ENCODE data around the gene CDC34. TPM values are rescaled to one million over a fixed set of nuclear protein-coding genes. Genes with fewer than 3 reads are reported as not detected.

The CDC34 gene
- total RNA-seq, 2 experiments from 2014 or later, result 38.5 to 43.4 TPM

DNA sequence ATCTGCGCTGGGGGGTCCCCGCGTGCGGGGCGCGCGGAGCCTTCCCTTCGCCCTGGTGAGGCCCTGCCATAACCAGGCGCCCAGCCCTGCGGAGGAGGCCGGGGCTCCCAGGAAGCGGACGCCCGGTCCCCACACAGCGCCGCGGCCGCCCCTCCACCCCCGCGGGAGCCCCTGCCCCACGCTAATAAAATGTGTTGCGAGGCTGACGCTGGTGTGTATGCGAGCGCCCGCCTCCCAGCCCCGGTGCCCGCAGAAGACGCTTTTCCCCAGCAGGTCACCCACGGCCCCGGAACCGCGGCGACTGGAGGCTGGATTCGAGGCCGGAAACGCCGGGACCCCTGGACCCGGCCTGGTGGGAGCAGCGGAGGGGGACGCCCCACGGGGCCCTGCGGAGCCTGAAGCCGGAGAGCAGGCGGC is 12.1 kb upstream of the CDC34 start:
- H3K27ac ChIP-seq (ENCODE audit: low read depth in 1 of 2, low read length in 2 of 2), result no peak overlapping the region
- intact Hi-C loops (cut with DNase I, micrococcal nuclease), result loop anchor here in 1 of 2 experiments (1.0 kb wide), 1 partner anchor 12 kb away; the partner anchor contains the start of gene CDC34
- peaks cover 5% of the 10 kb centered on the region for H3K4me1 Mint-ChIP-seq (ENCODE audit: low read depth)
- ChIA-PET CTCF (interaction anchor here (0.6 to 1.4 kb wide), 5 partner anchors 9 to 52 kb away, joined by 3 to 13 read pairs (median 4); partner anchors contain the start of gene CDC34), POLR2A (interaction anchor here (1.0 to 4.3 kb wide), 2 partner anchors 9 to 12 kb away, joined by 5 to 35 read pairs; partner anchors contain the start of gene CDC34)
- H3K9me3 ChIP-seq (ENCODE audit: control insufficient read depth in 1 of 2, insufficient read depth in 1 of 2, low read length in 2 of 2), result no peaks in the 10 kb centered on the region
- H3K27ac Mint-ChIP-seq, result no peak overlapping the region
- no peaks in the 10 kb centered on the region for H3K27me3 ChIP-seq (ENCODE audit: control insufficient read depth in 1 of 2, insufficient read depth in 2 of 2, low read length in 2 of 2)
- H3K4me3 ChIP-seq (ENCODE audit: low read length), result no peak overlapping the region
- no peaks in the 10 kb centered on the region for H3K36me3 ChIP-seq (ENCODE audit: insufficient read depth, low read length)
- DNase-seq, result no peak
- TF ChIP-seq, protein P1, sequence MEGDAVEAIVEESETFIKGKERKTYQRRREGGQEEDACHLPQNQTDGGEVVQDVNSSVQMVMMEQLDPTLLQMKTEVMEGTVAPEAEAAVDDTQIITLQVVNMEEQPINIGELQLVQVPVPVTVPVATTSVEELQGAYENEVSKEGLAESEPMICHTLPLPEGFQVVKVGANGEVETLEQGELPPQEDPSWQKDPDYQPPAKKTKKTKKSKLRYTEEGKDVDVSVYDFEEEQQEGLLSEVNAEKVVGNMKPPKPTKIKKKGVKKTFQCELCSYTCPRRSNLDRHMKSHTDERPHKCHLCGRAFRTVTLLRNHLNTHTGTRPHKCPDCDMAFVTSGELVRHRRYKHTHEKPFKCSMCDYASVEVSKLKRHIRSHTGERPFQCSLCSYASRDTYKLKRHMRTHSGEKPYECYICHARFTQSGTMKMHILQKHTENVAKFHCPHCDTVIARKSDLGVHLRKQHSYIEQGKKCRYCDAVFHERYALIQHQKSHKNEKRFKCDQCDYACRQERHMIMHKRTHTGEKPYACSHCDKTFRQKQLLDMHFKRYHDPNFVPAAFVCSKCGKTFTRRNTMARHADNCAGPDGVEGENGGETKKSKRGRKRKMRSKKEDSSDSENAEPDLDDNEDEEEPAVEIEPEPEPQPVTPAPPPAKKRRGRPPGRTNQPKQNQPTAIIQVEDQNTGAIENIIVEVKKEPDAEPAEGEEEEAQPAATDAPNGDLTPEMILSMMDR (IDR thresholded peaks at IDR 0.05), result no peak
- no peak overlapping the region for H3K4me3 Mint-ChIP-seq
- ATAC-seq (ENCODE audit: poor library complexity), result no peak
- no peaks in the 10 kb centered on the region for H3K9me3 Mint-ChIP-seq
- no peaks in the 10 kb centered on the region for H3K27me3 Mint-ChIP-seq
- no peaks in the 10 kb centered on the region for H3K36me3 Mint-ChIP-seq (ENCODE audit: low read depth)
- H3K4me1 ChIP-seq (ENCODE audit: insufficient read depth, low read length), result peaks cover 24% of the 10 kb centered on the region

DNA sequence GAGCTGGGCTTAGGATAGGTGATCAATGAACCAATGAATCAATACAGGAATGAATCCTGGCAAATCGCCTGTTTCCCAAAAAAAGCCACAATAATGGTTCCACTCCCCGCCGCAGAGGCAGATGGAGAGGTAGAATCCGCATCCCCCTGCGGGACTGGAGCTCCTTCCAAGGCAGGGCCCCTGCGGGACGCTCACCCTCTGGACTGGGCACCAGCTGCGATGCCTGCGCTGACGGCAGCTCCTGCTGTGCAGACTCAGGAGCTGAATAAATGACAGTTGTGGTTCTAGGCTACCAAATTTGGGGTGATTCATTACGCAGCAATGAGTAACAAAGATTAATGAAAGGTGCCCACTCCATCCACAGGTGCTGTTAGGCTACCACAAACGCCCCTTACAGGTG is 8.8 kb upstream of the CDC34 start:
- H3K9me3 ChIP-seq (ENCODE audit: control insufficient read depth in 1 of 2, insufficient read depth in 1 of 2, low read length in 2 of 2), result no peaks in the 10 kb centered on the region
- no peak for ATAC-seq (ENCODE audit: poor library complexity)

DNA sequence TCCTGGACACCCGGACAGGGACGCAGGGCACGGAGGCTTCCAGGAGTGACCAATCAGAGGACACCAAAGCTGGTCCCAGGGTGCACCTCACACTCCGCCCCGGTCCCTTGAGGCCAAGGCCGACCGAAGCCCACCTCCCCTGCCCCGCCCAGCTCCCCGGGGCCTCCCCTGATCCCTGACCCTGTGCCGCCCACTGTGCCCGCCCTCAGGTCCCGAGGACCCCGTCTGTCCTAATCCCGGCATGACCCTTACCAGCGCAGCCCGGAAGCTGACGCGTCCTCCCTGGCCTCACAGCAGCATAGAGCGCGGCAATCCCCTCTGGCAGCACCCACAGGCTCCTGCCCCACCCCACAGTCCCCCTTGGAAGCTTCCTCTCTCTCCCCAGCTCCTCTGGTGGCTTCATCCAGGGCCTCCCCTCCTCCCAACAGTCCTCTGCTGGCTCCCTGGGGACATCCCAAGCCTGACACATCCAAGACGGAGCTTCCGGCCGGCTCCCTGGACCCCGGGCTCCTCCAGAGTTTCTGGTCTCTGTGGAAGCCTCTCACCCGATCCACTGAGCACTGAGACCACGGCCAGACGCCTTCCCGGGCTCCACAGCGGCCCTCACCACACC is 7.4 kb upstream of the CDC34 start:
- TF ChIP-seq, protein P1 (IDR thresholded peaks at IDR 0.05), result no peak
- peak; percentile 34 for ATAC-seq (ENCODE audit: poor library complexity)

More for the DNA sequence above, 8.8 kb upstream of the CDC34 start:
- Mint-ChIP-seq H3K4me1 (ENCODE audit: low read depth) (peaks cover 4% of the 10 kb centered on the region), H3K27ac (no peak overlapping the region), H3K4me3 (no peak overlapping the region), H3K36me3 (ENCODE audit: low read depth) (no peaks in the 10 kb centered on the region), H3K27me3 (no peaks in the 10 kb centered on the region), H3K9me3 (no peaks in the 10 kb centered on the region)
- TF ChIP-seq, protein P1 (IDR thresholded peaks at IDR 0.05), result no peak
- intact Hi-C loops (cut with DNase I, micrococcal nuclease), result no loop called here
- Histone ChIP-seq H3K4me3 (ENCODE audit: low read length) (no peak overlapping the region), H3K36me3 (ENCODE audit: insufficient read depth, low read length) (no peaks in the 10 kb centered on the region), H3K27me3 (ENCODE audit: control insufficient read depth in 1 of 2, insufficient read depth in 2 of 2, low read length in 2 of 2) (peaks cover 0 to 5% of the 10 kb centered on the region in 2 experiments), H3K4me1 (ENCODE audit: insufficient read depth, low read length) (peaks cover 17% of the 10 kb centered on the region), H3K27ac (ENCODE audit: low read depth in 1 of 2, low read length in 2 of 2) (no peak overlapping the region)
- no peak for DNase-seq
- ChIA-PET POLR2A (interaction anchor here (4.3 kb wide), 1 partner anchor 12 kb away, joined by 35 read pairs; no protein-coding TSS in a partner anchor), CTCF (interaction anchor here (3.5 kb wide), 1 partner anchor 12 kb away, joined by 17 read pairs; no protein-coding TSS in a partner anchor)

More for the DNA sequence above, 7.4 kb upstream of the CDC34 start:
- peaks cover 4% of the 10 kb centered on the region for H3K4me1 Mint-ChIP-seq (ENCODE audit: low read depth)
- ChIA-PET POLR2A (no interaction called here), CTCF (interaction anchor here (2.2 kb wide), 1 partner anchor 14 kb away, joined by 6 read pairs; no protein-coding TSS in a partner anchor)
- H3K9me3 Mint-ChIP-seq, result no peaks in the 10 kb centered on the region
- Histone ChIP-seq H3K27me3 (ENCODE audit: control insufficient read depth in 1 of 2, insufficient read depth in 2 of 2, low read length in 2 of 2) (peaks cover 0 to 5% of the 10 kb centered on the region in 2 experiments), H3K4me3 (ENCODE audit: low read length) (no peak overlapping the region), H3K36me3 (ENCODE audit: insufficient read depth, low read length) (no peaks in the 10 kb centered on the region), H3K27ac (ENCODE audit: low read depth in 1 of 2, low read length in 2 of 2) (no peak overlapping the region), H3K9me3 (ENCODE audit: control insufficient read depth in 1 of 2, insufficient read depth in 1 of 2, low read length in 2 of 2) (peaks cover 0 to 5% of the 10 kb centered on the region in 2 experiments), H3K4me1 (ENCODE audit: insufficient read depth, low read length) (peaks cover 11% of the 10 kb centered on the region)
- DNase-seq, result no peak
- no peaks in the 10 kb centered on the region for H3K27me3 Mint-ChIP-seq
- H3K36me3 Mint-ChIP-seq (ENCODE audit: low read depth), result no peaks in the 10 kb centered on the region
- no peak overlapping the region for H3K27ac Mint-ChIP-seq
- H3K4me3 Mint-ChIP-seq, result no peak overlapping the region
- intact Hi-C loops (cut with DNase I, micrococcal nuclease), result no loop called here
